GM18867 (cell line): Measurements from ENCODE around the gene SND1.
"Not testable (repeated sequence)": the region's sequence is repeated elsewhere in the genome, so short reads cannot be mapped to it uniquely, and the experiment has no call there.

ENCODE experiments used
- ATAC-seq: cut with Tn5 transposase; IDR thresholded peaks from one replicate; pipeline ENCODE4 v1.9.1; 2021; ENCODE audit warnings: mild to moderate bottlenecking, moderate library complexity; ENCODE audit not compliant: unreplicated experiment

SND1 gene

DNA sequence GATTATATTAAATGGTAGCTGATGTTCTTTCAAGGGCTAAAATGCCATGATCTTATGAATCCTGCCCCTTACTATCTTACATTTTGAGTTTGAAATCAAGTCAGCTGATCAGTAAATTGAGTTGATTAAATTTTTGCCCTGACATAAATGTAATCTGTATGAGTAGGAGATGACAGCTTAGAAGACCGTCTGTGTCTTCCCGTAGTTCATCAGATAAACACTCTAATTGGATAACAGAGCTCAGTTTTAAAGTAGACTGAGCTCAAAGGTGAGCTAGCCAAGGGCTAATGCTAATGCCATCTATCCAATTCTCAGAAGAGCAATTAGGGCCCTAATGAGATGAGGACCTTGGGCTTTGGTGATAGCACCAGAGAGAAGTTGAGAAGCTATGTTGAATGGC lies 296.3 kb downstream of the SND1 start:
- ATAC-seq: no peak

DNA sequence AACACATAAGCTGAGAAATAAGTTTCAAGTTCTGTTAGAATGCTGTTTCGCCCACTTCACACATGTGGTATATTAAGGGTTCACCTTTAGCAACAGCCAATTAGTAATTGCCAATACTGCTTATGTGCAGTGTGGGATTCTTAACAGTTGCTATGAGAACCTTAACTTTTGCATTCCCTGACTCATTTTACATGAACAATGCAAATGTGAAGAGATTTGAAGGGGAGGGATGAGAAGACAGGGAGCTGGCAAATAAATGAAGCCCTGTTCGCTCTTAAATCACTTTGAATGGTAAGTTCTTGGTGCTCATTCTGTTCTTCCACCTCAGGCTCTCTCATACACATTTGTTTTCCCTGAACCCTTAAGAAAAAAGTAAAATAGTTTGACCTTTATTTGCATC lies 296.9 kb downstream of the SND1 start:
- ATAC-seq: no peak

DNA sequence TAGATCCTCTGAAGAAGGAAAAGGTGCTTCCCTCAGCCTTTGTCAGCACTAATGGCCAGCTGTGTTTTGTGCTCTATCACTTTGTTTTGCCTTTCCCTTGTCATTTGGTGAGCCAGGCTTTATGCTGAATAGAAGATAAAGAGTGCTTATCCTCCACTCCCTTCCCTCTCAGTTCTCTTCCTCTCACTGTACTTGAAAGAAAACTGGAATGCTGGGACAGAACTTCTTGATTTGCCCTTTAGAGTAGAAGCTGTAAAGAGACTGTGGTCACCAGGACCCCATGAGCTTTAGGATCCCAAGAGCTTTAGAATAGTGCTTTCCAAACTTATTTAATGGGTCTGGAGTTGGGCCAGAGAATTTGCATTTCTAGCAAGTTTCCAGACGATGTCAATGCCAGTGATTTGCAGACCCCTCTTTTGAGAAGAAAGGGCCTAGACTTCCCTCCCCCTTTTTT lies 297.8 kb downstream of the SND1 start:
- no peak for ATAC-seq

DNA sequence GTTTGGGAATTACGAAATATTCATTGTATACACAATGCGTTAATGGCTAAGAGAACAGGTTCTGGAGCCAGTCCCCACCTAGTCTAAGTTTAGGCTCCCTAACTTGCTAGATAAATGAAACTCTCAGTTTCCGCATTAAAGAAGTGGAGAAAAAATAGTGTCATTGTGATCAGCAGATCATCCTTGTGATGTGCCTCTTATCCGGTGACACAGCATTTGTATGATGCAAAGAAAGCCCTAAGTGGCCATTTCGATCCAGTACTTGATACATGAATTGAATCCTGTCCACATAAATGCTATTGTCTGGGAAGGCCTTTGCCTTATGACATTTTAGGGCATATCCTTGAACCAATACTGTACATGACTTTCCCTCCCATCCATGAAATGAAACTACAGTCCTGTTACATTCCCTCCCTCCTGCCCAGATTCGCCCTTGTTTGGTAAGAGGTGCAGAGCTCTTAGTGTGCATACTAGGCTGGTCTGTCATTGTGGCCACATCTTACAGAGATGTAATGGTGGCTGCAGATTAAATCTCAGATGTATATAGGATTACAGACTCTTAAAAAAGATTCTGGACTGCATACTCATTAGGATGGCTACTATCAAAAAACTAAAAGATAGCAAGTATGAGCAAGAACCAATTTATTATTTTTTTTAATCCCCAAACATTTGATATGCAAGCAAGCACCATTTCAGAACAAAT lies 298.4 kb downstream of the SND1 start:
- no peak for ATAC-seq

DNA sequence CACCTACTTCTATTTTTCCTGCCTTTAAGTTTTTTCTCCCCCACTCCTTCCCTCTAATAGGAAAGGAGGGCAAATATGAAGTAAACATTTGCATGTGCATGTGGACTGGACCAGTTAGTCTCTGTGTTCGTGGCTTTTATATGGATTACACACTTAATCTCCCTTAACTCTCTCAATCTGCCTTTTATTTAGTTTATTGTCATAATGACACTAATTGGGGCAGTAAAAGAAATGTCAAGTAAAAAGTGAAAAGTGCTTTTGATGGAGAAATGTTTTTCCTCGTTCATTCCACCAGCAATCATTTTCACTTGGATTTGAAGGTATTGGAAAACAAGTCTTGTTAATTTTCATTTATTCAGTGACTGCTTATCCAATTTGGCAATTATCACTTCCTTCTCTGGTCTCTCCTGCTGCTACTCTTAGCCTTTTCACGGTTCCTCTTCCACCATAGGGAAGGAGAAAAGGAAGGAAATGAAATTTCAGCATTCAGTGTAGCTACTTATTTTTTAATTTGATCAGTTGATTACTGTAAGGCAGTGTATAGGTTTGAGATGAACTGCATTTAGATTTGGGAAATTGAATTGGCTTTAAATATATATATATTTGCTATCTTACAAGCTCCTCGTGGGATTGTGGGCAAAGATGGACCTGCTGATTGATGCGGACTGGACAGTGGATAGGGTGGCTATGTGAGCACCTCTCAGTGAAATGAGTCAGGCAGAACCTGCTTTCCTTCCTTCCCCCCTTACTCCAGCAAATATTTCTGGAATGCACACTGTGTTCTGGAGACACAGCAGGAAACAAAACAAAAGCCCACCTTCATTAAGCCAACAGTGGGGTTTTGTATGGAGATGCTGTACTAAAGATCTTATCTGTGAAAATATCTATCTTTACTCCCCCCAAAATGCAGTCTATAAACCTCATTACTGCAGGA lies 301.7 kb downstream of the SND1 start:
- no peak for ATAC-seq

DNA sequence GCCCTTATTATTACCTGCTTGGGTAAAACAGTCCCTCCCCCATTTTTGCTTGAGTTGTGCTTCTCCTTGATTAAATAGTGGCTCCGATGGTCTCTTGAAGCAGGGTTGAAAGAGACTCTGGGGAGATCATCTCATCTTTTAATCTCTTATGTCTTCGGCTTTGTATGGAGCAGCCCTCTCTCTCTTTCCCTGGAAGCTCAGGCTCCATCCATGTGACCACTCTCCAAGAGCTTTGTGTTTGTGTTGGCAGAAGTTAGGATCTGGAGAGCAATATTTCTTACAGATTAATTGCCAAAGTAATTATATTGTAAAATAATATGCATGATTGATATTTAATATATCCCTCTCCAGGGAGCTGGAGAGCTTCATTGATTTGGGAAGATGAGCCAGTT lies 302.4 kb downstream of the SND1 start:
- ATAC-seq: no peak

DNA sequence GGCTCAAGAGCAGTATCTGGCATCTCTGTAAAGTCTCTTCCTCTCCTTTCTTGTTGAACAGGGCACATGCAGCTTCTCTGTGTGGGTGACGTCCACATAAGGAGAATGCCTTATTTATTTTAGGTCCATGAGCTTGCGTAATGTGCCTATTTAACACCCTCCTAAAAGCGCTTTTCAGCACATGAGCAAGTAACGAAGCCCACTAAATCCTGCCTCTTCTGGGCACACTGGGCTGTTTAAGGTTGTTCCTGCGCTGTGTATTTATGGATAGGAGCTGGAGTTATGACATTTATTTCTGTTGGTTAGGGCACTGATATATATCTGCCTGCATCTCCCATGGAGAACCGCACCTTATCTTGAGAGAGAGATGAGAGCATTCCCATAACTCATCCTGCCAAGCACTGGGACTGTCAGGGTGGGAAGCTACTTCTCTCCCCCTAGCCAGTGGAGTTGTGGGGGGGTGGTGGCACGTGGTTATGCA lies 303.1 kb downstream of the SND1 start:
- ATAC-seq: no peak

DNA sequence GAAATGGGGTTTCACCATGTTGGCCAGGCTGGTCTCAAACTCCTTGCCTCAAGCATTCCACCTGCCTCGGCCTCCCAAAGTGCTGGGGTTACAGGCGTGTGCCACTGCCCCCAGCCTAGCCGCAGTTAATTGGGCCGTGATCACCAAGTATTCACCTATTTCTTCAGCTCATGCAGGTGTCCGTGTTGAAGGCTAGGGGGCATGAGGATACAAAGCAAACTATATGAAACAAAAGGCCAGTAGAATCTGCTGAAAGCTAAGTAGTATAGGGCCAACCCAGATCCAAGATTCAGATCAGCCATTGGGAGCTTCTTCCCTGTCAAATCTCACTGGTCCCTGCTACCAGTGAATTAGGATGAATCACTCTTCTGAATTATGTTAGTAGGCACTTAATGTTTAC lies 305.9 kb downstream of the SND1 start:
- ATAC-seq: no peak

DNA sequence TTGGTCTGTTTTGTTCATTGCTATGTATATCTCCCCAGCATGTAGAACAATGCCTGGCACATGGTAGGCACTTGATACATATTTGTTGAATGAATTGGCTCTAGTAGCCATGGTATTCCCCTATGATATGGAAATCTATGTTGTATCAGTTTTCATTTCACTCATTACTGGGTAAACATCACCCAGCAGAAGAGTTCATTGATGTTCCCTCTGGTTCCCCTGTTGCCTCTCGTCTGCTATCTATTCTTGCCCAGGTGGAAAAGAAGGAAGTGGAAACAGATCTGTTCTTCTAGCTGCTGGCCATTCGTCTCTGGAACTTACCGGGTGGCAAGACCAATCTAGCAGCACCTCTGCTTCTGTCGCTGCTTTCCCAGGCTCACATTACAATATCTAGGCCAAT lies 307.8 kb downstream of the SND1 start:
- ATAC-seq: no peak

DNA sequence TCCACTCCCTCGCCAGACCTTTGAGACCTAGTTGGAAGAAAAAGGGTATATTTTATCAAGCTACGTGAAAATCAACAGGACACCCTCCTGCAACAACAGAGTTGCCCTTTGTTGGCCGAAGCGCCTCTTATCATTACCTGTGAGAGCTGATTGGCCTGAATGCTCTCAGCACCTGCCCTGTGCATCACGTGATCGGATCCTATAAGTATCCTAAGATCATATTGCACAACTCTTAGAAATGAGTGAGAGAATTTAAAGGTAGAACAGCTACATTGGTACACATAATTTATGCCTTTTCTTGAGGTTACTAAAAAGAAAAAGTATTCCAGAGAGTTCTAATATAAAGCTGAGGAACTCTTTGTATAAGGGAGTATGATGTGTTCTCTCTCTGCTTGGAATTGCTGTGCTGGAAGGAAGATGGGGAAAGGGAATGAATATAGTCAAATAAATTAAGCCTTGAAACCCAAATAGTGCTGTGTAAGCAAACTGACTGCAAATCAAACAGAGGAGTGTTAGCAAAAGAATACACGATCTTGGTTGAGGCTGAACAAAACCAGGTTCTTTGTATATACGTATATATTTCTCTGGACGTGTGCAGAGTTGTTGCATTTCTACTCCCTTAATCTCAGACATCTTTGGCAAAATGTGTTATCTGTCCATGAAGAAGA lies 309.9 kb downstream of the SND1 start:
- no peak for ATAC-seq

DNA sequence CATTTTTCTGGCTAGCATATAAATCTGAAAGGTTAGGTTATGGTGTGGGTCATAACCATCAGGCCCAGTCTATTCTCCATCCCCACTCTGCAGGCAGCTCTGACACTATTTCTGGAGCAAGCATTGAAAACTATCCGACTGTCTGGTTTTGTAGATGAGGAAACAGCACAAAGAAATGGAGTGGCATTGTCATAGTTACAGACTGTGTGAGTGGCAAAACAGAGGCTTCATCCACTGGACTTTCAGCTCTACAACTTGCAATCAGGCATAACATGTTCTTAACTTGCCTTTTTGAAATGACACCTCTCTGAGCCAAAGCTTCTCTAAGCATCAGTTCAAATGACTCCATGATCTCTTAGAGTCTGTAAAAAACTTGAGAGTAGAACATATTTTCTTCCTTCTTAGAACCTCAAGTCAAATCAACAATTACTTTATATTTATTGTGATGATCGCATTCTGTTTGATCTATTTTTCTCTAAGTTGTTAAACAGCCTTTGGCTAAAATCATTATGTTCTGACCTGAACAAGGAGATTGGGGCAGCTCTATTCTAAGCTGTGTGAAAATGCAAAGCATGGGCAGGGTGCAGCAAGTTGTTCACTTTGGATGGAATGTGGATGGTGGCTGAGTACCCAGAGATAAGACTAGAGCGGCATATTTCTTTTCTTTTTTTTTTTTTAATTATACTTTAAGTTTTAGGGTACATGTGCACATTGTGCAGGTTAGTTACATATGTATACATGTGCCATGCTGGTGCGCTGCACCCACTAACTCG lies 310.8 kb downstream of the SND1 start:
- ATAC-seq: no peak

DNA sequence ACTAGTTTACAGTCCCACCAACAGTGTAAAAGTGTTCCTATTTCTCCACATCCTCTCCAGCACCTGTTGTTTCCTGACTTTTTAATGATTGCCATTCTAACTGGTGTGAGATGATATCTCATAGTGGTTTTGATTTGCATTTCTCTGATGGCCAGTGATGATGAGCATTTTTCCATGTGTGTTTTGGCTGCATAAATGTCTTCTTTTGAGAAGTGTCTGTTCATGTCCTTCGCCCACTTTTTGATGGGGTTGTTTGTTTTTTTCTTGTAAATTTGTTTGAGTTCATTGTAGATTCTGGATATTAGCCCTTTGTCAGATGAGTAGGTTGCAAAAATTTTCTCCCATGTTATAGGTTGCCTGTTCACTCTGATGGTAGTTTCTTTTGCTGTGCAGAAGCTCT lies 311.9 kb downstream of the SND1 start:
- ATAC-seq: not testable (repeated sequence)

DNA sequence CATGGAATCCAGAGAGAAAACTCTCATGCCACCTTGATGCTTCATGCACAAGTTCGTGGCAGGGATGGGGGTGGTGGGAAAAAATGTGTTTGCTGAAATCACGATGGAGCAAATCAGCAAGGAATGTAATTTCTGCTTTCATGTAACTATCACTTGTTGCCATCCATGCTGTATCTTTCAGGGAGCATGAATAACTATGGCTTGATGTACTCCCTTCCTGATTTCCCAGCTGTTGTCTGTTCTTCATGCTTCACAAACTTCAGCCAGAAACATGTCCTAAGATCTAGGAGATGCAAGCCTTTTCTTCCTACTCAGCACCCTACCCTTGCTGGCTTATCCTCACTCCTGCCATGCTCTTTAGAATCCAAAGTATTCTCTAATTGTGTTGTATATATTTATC lies 315.3 kb downstream of the SND1 start:
- no peak for ATAC-seq

DNA sequence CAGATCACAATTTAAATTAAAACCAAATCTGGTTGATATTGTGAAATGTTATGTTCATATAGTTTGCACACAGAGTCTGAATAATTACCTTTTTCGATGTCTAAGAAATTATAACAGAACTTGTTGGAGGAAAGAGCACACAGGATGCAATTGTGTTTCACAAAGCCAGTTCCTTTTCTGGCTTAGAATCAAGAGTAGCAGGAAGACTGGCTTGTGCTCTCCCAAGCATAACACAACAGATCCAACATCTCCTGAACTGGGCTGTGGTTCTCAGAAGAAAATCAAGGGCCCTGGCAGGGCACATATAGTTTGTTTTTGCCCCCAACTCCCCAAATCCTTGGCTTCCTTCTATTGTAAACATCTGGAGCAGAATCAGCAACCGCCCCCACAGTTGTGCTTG lies 316.6 kb downstream of the SND1 start:
- ATAC-seq: no peak

DNA sequence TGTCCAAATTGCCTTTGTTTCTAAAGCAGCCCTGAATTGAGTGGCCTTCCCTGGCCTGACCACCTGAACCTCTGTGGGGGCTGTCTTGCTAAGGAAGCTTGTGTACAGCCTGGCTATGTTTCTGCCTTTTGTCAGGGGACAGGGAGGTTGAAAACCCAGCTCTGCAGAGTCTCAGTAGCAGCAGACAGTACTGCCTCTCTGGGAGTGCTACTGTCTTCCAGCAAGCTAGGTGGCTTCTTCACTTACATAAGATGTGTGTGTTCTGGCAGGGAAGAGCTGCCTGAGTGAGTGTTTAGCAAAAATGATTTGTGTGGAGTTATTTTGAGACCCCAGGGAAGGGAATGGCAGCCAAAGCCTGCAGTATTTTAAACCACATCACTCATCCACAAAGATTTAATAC lies 321.8 kb downstream of the SND1 start:
- no peak for ATAC-seq

DNA sequence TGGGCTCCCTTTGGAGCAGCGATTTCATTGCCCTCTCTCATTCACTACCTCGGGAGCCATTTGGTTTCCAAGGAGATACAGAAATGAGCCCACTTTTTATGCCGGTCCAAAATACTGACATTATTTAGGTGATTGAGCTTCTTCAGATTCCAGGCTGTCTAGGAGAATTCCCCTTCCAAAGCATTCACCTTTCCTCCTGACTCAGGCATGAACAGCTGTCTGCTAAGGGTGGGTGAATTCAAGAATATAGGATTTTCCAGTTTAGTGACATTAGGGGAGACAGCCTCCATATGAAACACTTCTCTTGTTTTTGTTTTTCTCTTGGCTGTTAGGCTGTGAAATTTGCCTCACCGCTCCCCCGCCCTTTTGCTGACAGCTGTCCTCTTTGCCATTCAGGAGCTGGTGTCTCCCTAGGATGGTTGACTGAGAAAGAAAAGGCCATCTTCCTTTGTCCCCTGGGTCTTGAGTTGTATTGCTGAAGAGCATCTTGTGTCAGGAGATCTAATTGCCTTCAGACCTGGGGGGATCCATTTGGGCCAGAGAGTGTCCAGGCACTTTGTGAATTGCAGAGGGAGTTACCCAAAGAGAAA lies 322.5 kb downstream of the SND1 start:
- ATAC-seq: no peak

DNA sequence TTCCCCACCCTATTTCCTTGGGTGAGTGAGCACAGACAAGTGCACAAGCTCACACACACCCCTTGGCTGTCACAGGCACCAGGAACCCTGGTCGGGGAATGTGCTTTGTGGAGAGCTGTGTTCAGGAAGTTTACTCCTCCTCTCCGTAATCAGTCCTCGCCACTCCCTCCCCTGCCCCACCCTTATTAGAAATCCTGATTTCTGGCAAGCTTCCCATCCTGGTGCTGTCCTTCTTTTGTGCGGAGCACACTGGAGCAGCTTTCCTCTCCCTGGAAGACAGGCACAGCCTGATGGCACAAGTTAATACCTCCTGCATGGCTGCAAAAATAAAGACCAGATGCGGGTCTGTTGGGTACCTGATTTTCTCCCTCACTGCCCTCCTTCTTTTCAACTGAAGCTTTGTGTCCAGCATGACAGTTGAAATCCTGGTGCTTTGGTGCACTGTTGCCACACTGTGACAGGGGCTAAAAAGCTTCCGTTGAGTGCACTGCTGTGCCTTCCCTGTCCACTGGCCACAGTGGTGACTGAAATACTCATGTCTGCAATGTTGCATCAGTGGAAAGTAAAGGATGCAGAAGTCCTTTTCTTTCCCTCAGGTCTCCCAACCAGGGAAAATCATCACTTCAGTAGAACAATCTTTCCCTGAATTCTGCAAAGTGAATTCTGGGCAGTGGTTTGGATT lies 324.2 kb downstream of the SND1 start:
- ATAC-seq: no peak

DNA sequence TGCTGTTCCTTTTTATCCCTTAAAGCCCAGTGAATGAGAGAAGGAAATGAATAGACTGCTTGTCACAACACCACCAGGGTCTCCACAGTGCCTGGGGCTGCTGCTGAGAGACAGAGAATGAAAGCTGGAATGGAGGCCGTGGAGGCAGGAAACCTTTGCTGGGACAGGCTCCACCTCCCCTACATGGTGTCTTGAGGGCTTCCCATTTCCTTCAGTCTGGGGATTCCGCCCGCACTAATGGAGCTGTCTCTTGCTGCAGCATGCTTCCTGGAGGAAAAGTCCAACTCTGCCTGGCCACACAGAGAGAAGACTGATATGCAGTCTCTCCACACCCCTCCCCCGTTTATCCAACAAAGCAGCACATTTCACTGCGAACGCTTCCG lies 324.7 kb downstream of the SND1 start:
- ATAC-seq: no peak

DNA sequence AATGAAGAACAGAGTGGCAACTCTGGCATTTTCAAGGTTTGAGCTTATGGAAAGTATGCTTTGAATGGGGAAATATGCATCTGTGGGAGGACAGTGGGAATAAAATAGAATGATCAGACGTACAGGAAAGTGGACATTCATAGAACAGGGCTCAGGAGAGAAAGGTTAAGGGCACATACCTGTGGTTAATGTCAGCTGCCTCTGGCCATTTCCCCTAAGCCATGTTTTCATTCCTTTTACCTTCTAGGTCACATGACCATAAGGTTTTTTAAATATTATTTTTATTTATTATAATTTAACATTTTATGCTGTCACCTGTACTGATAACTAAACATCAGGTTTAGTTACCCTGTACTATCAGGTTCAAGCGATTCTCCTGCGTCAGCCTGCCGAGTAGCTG lies 326.4 kb downstream of the SND1 start:
- ATAC-seq: no peak
